ENCODE results near the gene HTT. TPM values are rescaled to one million over a fixed set of nuclear protein-coding genes. Genes with fewer than 3 reads are reported as not detected.

The HTT gene
- total and polyA plus RNA-seq, 9 of the 15 experiments (the other 6 are each of a cell fraction or from before 2014, with no cell fraction given): 0.66 to 31.6 (median 14.7) TPM

DNA sequence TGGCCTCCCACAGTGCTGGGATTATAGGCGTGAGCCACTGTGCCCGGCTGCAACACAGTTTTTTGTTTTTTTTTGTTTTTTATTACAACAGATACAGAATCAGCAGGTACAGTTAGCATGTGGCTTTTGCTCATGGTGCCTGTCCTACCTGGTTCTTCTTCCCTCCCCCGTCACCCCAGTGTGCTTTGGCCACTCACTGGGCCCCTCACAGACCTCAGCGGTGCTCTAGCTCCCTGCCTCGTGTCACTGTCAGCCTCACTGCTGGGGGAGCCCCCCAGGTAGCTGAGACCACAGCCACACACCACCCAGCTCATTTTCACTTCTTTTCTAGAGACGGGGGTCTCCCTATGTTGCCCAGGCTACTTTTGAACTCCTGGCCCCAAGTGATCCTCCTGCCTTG is 38.8 kb upstream of the HTT start (continued):
- TF ChIP-seq, protein P1, sequence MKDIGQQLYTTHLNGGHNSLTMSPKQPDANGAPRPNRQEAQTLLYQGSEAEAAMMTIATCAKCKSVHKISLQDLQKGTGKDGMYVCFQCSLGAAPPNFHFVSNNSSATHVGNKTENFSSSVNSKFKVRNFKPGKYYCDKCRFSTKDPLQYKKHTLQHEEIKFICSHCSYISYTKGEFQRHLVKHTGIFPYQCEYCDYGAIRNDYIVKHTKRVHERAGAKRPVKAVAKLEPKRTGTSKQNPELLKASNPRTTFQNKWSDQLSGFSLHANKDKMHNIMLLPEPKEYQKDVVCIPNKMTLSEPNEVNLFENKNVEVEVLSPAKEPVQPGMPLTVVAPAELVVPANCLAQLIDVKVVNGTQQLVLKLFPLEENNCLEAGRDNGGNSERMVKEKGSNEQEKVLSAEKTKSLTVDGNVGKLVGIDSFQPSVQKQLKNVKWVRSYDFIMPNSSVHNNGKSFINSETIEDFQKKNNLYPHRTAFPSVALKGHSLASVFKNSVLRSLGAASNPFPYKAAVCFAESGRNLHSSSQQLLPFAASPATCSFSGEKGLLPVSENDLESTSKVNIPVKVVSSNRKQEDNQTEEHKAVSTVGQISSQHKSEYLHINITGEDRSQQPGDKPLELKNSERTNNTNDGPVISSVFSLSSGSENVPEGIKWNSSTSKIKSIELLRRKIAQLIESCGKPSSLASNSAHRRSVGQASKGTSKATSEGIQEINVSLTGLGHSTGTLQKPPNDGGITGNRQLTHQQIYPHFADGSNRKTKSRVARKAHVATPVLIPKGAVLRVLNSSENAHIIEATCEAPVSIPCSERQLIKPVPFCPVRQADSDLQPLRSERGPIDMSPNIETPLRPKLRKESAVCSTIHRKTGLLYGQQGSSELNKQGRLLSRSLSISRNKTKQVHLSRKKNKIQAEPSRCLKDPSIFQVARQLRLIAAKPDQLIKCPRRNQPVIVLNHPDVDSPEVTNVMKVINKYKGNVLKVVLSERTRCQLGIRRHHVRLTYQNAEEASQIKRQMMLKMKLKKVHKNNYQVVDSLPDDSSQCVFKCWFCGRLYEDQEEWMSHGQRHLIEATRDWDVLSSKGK (CRISPR knock-in tag; IDR thresholded peaks at IDR 0.05): no peak

DNA sequence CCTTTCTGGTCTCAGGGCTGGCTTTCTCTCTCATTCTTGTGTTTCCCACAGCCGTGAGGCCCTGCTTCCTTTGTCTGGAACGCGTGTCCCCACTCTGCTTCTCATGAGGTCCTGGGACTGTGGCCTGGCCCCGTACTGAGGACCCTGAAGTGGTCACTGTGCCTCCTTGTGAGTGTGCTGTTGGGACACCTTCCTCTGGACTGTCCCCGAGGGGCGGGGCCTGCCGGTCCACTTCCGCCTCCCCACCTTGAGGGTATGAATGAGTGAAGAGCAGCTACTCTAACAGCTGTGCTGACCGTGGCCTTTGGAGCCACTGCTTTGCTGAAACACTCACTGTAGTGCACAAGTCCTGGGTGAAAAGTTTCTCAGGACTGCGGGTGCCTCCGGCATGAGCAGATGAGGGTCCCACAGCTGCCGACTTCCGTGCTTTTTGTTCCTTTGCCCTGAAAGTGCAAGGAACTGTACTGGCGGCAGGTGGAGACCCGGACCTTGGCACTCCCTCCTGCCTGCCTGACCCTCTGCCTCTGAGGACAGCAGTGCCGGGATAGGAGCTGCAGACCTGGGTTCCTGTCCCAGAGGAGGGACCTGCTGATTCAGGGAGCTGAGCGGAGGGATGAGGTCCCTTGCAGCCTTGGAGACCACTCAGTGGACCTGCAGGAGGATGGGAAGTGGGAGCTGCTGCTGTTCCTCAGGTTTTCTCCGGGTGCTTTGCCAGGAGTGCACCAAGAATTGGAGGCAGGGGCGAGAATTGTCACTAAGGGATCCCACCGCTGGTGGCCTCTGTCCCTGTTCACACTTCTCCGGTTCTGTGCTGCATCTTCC is 38.1 kb upstream of the HTT start:
- intact Hi-C loops (cut with micrococcal nuclease) (loop anchor here (5.0 kb wide), 1 partner anchor 274 kb away; no protein-coding TSS in a partner anchor), in situ Hi-C loops (cut with MboI) (no loop called here)
- no peaks in the 10 kb centered on the region for H3K9me3 ChIP-seq (replicated peaks; ENCODE audit: control insufficient read depth, insufficient read depth, low read depth, low read length)
- H3K9ac ChIP-seq (ENCODE audit: insufficient read depth in 1 of 2, low read depth in 2 of 2, low read length in 2 of 2): peak overlapping the region in 1 of 2 experiments; percentile 76; a peak in 2 of 4 replicates
- 17% methylated on average over 18 of the region's 21 CpGs for WGBS (ENCODE audit: insufficient coverage, low coverage, missing lambda C conversion rate)
- H3K4me3 ChIP-seq: no peak overlapping the region
- H4K20me1 ChIP-seq (replicated peaks; ENCODE audit: control insufficient read depth, insufficient read depth, low read length): no peaks in the 10 kb centered on the region; the same call in 1 of the 2 replicates
- ATAC-seq: peak; percentile 62
- no peaks in the 10 kb centered on the region for H3K9me1 ChIP-seq (ENCODE audit: control insufficient read depth, insufficient read depth, low read length)
- no TSS peak for BruUV-seq (replicated peaks)
- peak; percentile 30 to 47 (median 38) for DNase-seq (ENCODE audit: extremely low read depth in 1 of 4, low spot score in 3 of 4)
- H3K27ac ChIP-seq (ENCODE audit: extremely low read depth, low read depth, low read length): no peak overlapping the region
- CTCF ChIA-PET (ENCODE audit: low intra/inter-chr PET ratio): no interaction called here
- H3K79me2 ChIP-seq (ENCODE audit: control insufficient read depth, insufficient read depth, low read length): no peaks in the 10 kb centered on the region
- FAIRE-seq: peak; percentile 46
- peak overlapping the region; percentile 68 for H2AFZ ChIP-seq (ENCODE audit: low read depth, low read length)
- POLR2A ChIA-PET: interaction anchor here (0.6 to 1.1 kb wide), 2 partner anchors 8 to 23 kb away, joined by 3 to 4 read pairs; no protein-coding TSS in a partner anchor
- H3K36me3 ChIP-seq (ENCODE audit: control insufficient read depth, insufficient read depth, low read length): no peaks in the 10 kb centered on the region
- H3K4me2 ChIP-seq (ENCODE audit: insufficient read depth, low read length): peak overlapping the region; percentile 23; the same call in 1 of the 2 replicates
- peaks cover 61 to 92% of the 10 kb centered on the region in 2 experiments for H3K27me3 ChIP-seq (ENCODE audit: control insufficient read depth in 2 of 2, insufficient read depth in 2 of 2, low read length in 2 of 2)
- H3K4me1 ChIP-seq (replicated peaks in 1 of 2; ENCODE audit: control insufficient read depth in 2 of 2, insufficient read depth in 2 of 2, low read length in 2 of 2): peaks cover 0 to 22% of the 10 kb centered on the region in 2 experiments; a peak in 3 of 5 replicates
- TF ChIP-seq, protein P2, sequence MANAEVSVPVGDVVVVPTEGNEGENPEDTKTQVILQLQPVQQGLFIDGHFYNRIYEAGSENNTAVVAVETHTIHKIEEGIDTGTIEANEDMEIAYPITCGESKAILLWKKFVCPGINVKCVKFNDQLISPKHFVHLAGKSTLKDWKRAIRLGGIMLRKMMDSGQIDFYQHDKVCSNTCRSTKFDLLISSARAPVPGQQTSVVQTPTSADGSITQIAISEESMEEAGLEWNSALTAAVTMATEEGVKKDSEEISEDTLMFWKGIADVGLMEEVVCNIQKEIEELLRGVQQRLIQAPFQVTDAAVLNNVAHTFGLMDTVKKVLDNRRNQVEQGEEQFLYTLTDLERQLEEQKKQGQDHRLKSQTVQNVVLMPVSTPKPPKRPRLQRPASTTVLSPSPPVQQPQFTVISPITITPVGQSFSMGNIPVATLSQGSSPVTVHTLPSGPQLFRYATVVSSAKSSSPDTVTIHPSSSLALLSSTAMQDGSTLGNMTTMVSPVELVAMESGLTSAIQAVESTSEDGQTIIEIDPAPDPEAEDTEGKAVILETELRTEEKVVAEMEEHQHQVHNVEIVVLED (CRISPR knock-in tag; IDR thresholded peaks at IDR 0.05): no peak
